ENCODE measurements around the gene SELENOF. TPM values are rescaled to one million over a fixed set of nuclear protein-coding genes. Genes with fewer than 3 reads are reported as not detected.

Gene SELENOF
- total RNA-seq, 3 donors from 2014 or later: 109 to 215 (median 162) TPM

GRCh38 chr1:86854352-86854751, 59.6 kb downstream of the SELENOF start:
- no peaks in the 10 kb centered on the region for H3K4me1 ChIP-seq
- H3K27me3 ChIP-seq: no peaks in the 10 kb centered on the region
- H3K27ac ChIP-seq: no peak overlapping the region
- DNase-seq (ENCODE audit: low spot score in 2 of 2): no peak
- no peak for TF ChIP-seq POLR2AphosphoS5 (IDR thresholded peaks at IDR 0.05)
- TF ChIP-seq, protein P1, sequence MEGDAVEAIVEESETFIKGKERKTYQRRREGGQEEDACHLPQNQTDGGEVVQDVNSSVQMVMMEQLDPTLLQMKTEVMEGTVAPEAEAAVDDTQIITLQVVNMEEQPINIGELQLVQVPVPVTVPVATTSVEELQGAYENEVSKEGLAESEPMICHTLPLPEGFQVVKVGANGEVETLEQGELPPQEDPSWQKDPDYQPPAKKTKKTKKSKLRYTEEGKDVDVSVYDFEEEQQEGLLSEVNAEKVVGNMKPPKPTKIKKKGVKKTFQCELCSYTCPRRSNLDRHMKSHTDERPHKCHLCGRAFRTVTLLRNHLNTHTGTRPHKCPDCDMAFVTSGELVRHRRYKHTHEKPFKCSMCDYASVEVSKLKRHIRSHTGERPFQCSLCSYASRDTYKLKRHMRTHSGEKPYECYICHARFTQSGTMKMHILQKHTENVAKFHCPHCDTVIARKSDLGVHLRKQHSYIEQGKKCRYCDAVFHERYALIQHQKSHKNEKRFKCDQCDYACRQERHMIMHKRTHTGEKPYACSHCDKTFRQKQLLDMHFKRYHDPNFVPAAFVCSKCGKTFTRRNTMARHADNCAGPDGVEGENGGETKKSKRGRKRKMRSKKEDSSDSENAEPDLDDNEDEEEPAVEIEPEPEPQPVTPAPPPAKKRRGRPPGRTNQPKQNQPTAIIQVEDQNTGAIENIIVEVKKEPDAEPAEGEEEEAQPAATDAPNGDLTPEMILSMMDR (IDR thresholded peaks at IDR 0.05): no peak
- no peak for TF ChIP-seq POLR2A (IDR thresholded peaks at IDR 0.05)
- no peaks in the 10 kb centered on the region for H3K36me3 ChIP-seq
- no peaks in the 10 kb centered on the region for H3K9me3 ChIP-seq
- H3K4me3 ChIP-seq: no peak overlapping the region
- intact Hi-C loops (cut with DNase I; ENCODE audit: low total_unique reads): no loop called here

GRCh38 chr1:86852782-86853408, 61.0 kb downstream of the SELENOF start:
- DNase-seq (ENCODE audit: low spot score in 2 of 2): no peak
- no peaks in the 10 kb centered on the region for H3K4me1 ChIP-seq
- no peak for TF ChIP-seq POLR2A (IDR thresholded peaks at IDR 0.05)
- TF ChIP-seq, protein P1 (IDR thresholded peaks at IDR 0.05): no peak
- TF ChIP-seq POLR2AphosphoS5 (IDR thresholded peaks at IDR 0.05): no peak
- intact Hi-C loops (cut with DNase I; ENCODE audit: low total_unique reads): no loop called here
- H3K36me3 ChIP-seq: no peaks in the 10 kb centered on the region
- H3K9me3 ChIP-seq: no peaks in the 10 kb centered on the region
- H3K4me3 ChIP-seq: no peak overlapping the region
- no peak overlapping the region for H3K27ac ChIP-seq
- H3K27me3 ChIP-seq: no peaks in the 10 kb centered on the region

DNA sequence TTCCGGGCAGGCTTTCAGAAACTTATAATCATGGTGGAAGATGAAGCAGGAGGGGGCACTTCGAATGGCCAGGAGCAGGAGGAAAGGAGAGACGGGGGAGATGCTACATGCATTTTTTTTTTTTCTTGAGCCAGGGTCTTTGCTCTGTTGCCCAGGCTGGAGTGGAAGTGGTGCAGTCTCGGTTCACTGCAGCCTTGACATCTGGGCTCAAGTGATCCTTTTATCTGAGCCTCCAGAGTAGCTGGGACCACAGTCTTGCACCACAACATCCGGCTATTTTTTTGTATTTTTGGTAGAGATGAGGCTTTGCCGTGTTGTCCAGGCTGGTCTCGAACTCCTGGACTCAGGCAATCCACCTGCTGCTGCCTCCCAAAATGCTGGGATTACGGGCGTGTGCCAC, 61.6 kb downstream of the SELENOF start:
- H3K27me3 ChIP-seq: no peaks in the 10 kb centered on the region
- H3K9me3 ChIP-seq: no peaks in the 10 kb centered on the region
- H3K4me3 ChIP-seq: no peak overlapping the region
- intact Hi-C loops (cut with DNase I; ENCODE audit: low total_unique reads): no loop called here
- no peak for DNase-seq (ENCODE audit: low spot score in 2 of 2)
- no peaks in the 10 kb centered on the region for H3K4me1 ChIP-seq
- no peak overlapping the region for H3K27ac ChIP-seq
- no peaks in the 10 kb centered on the region for H3K36me3 ChIP-seq
- TF ChIP-seq, protein P1 (IDR thresholded peaks at IDR 0.05): no peak
- no peak for TF ChIP-seq POLR2AphosphoS5 (IDR thresholded peaks at IDR 0.05)
- no peak for TF ChIP-seq POLR2A (IDR thresholded peaks at IDR 0.05)

DNA sequence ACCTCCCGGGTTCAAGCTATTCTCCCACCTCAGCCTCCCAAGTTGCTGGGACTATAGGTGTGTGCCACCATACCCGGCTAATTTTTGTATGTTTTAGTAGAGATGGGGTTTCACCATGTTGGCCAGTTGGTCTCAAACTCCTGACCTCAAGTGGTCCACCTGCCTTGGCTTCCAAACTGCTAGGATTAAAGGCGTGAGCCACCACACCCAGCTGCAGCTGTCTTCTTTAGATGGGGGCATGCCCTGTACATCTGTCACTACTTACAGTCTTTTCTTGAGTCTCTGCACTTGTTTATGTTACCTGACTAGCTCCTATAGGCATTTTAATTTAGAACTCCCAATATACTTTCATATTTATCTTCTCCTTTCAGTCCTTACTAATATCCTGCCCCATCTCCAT, 64.2 kb downstream of the SELENOF start:
- Histone ChIP-seq H3K27me3 (no peaks in the 10 kb centered on the region), H3K4me1 (no peaks in the 10 kb centered on the region), H3K36me3 (no peaks in the 10 kb centered on the region), H3K9me3 (no peaks in the 10 kb centered on the region), H3K4me3 (no peak overlapping the region), H3K27ac (no peak overlapping the region)
- no peak for TF ChIP-seq POLR2A (IDR thresholded peaks at IDR 0.05)
- TF ChIP-seq POLR2AphosphoS5 (IDR thresholded peaks at IDR 0.05): no peak
- TF ChIP-seq, protein P1 (IDR thresholded peaks at IDR 0.05): no peak
- no peak for DNase-seq (ENCODE audit: low spot score in 2 of 2)
- intact Hi-C loops (cut with DNase I; ENCODE audit: low total_unique reads): no loop called here

DNA sequence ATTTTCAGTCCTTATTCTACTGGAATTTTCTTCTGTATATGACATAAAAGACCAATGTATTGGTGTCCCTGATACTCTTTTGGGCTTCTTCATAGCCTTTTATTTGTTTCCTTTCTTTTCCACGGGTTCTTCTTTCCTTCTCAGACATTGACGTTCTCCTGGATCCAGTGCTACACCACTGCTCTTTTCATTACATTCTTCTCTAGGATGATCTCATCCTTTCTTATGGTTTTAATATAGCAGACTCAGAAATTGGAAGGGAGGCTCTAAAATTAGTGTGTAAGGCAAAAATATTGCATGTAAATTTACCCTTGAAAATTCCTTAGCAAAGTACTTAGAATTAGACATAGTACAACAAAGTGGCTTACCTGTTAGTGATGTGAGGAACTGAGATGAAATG, 65.3 kb downstream of the SELENOF start:
- no peak overlapping the region for H3K27ac ChIP-seq
- intact Hi-C loops (cut with DNase I; ENCODE audit: low total_unique reads): no loop called here
- no peaks in the 10 kb centered on the region for H3K36me3 ChIP-seq
- H3K4me1 ChIP-seq: no peaks in the 10 kb centered on the region
- no peak overlapping the region for H3K4me3 ChIP-seq
- no peaks in the 10 kb centered on the region for H3K27me3 ChIP-seq
- TF ChIP-seq POLR2A (IDR thresholded peaks at IDR 0.05) (no peak), POLR2AphosphoS5 (IDR thresholded peaks at IDR 0.05) (no peak)
- TF ChIP-seq, protein P1 (IDR thresholded peaks at IDR 0.05): no peak
- DNase-seq (ENCODE audit: low spot score in 2 of 2): no peak
- H3K9me3 ChIP-seq: no peaks in the 10 kb centered on the region

Data from breast epithelium (tissue), 4 donors.